ENCODE data around the gene MSL3B.

Gene MSL3B

DNA sequence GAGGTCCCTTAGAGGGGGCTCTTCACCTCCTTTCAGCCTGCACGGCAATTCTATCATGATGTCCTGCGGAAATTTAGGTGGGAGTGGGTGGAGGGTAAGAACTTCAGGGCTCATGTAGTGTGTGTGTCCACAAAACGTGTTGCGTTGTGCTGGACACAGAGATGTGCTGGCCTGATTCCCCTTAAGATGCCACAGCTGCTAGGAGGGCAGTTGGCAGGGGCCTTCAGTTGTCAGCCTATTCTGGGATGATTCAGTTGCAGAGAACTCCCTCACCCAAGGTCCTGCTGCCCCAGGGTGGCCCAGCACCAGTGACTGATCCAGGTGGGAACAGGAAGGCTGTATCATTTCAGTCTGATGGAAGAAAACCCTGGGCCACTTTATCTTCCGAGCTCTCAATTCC, 12.8 kb downstream of the MSL3B start:
- ATAC-seq: no peak
- in situ Hi-C loops (cut with MboI; ENCODE audit: low sequenced_read_pairs in 4 of 4) (no loop called here), intact Hi-C loops (cut with DNase I; ENCODE audit: low total_unique reads) (no loop called here)
- no peaks in the 10 kb centered on the region for H3K36me3 ChIP-seq
- H3K4me1 ChIP-seq: peaks cover 9 to 10% of the 10 kb centered on the region in 2 donors
- TF ChIP-seq, protein P1, sequence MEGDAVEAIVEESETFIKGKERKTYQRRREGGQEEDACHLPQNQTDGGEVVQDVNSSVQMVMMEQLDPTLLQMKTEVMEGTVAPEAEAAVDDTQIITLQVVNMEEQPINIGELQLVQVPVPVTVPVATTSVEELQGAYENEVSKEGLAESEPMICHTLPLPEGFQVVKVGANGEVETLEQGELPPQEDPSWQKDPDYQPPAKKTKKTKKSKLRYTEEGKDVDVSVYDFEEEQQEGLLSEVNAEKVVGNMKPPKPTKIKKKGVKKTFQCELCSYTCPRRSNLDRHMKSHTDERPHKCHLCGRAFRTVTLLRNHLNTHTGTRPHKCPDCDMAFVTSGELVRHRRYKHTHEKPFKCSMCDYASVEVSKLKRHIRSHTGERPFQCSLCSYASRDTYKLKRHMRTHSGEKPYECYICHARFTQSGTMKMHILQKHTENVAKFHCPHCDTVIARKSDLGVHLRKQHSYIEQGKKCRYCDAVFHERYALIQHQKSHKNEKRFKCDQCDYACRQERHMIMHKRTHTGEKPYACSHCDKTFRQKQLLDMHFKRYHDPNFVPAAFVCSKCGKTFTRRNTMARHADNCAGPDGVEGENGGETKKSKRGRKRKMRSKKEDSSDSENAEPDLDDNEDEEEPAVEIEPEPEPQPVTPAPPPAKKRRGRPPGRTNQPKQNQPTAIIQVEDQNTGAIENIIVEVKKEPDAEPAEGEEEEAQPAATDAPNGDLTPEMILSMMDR (IDR thresholded peaks at IDR 0.05 in 4 of 5, conservative IDR thresholded peaks at IDR 0.05 in 1 of 5): no peak
- TF ChIP-seq POLR2A (IDR thresholded peaks at IDR 0.05): no peak
- DNase-seq: no peak
- H3K4me3 ChIP-seq: no peak overlapping the region
- no peaks in the 10 kb centered on the region for H3K9me3 ChIP-seq
- H3K27ac ChIP-seq: no peak overlapping the region
- no peaks in the 10 kb centered on the region for H3K27me3 ChIP-seq

DNA sequence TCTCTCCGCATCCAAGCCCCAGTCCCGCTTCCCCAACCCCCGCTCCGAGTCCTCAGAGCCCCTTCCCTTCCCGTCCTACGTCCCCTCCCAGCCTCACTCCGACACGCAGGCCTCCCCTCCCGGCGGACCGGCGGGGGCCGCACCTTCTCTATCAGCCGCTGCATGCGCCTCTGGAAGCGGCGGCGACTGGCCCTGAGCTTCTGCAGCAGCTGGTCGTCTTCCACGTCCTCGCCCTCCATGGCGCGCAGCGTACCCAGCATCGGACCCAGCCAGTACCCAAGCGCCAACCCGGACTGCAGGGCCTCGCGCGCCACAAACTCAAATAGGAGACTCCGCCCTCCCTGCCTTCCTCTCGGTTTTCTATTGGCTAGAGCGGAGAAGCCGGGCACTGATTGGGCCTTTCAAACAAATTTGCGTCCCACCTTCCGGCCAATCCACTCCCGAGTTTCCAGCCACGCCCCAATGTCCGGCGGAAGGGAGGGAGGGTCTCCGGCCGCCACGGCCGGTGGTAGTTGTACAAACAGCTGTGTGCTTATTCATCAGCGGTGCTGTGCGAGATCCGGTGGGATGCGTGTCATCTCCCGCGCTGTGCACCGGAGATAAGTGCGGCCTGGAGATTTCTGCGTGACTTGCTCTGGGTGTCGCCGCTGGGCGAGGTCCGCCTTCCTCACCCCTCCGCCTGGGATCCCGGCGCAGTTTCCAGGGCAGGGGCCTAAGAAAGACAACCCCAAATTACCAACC, 13.8 kb downstream of the MSL3B start, which contains the start of gene HJURP:
TSS of gene HJURP (minus strand) at position 295 of the 741 bp plus-strand sequence. CDS start at position 260, 35 bp downstream.
- peak; percentile 100 for ATAC-seq
- peak within 1 kb of the TSS; percentile 58 to 76 (median 68) for H3K27ac ChIP-seq
- intact Hi-C loops (cut with DNase I; ENCODE audit: low total_unique reads): no loop called here
- TF ChIP-seq POLR2A (IDR thresholded peaks at IDR 0.05): peak; percentile 30 to 41
- TF ChIP-seq, protein P1 (IDR thresholded peaks at IDR 0.05 in 4 of 5, conservative IDR thresholded peaks at IDR 0.05 in 1 of 5): no peak
- peaks cover 9 to 10% of the 10 kb centered on the region in 2 donors for H3K4me1 ChIP-seq
- H3K9me3 ChIP-seq: no peaks in the 10 kb centered on the region
- no peaks in the 10 kb centered on the region for H3K36me3 ChIP-seq
- H3K4me3 ChIP-seq: peak within 1 kb of the TSS; percentile 67 to 88 (median 81)
- peak; percentile 88 to 89 for DNase-seq
- in situ Hi-C loops (cut with MboI; ENCODE audit: low sequenced_read_pairs in 4 of 4): no loop called here
- H3K27me3 ChIP-seq: no peaks in the 10 kb centered on the region

DNA sequence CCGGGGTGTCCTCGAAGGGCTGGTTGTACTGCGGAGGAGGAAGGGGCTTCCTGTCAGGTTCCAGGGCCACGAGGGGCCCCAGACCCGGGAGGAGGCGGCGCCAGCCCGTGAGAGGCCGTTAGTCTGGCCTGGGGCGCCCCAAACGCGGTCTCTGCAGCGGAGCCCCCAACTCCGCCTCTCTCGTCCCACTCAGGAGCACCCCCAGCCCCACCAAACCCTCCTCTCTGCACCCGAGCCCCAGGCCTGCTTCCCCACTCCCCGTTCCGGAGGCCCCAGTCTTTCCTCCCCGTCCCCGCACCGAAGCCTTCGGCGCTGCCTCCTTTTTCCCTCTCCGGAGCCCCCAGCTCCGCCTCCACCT, 14.3 kb downstream of the MSL3B start:
- peak overlapping the region; percentile 67 to 88 (median 81) for H3K4me3 ChIP-seq

DNA sequence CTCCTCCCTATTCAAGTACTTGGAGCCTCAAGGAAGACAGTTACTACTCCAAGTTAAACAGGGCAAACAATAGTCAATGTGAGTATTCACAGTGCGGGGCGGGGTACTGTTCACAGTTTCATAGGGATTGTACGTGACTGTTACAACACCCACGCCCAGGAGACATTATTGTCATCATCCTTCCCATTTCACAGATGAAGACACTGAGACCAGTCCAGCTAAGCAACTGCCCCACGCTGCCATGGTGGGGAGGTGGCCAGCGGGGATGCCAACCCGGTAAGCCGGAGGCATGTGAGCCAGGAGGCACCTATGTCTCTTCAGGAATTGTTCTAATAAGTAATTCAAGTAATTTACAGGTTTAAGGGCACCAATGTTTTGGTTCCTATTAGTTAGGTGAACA, 14.8 kb downstream of the MSL3B start:
- H3K27me3 ChIP-seq: no peaks in the 10 kb centered on the region
- H3K27ac ChIP-seq: no peak overlapping the region
- H3K9me3 ChIP-seq: no peaks in the 10 kb centered on the region
- H3K36me3 ChIP-seq: no peaks in the 10 kb centered on the region
- H3K4me1 ChIP-seq: peaks cover 9 to 10% of the 10 kb centered on the region in 2 donors
- TF ChIP-seq POLR2A (IDR thresholded peaks at IDR 0.05): no peak
- TF ChIP-seq, protein P1 (IDR thresholded peaks at IDR 0.05 in 4 of 5, conservative IDR thresholded peaks at IDR 0.05 in 1 of 5): no peak
- ATAC-seq: no peak
- intact Hi-C loops (cut with DNase I; ENCODE audit: low total_unique reads): no loop called here
- DNase-seq: no peak
- peak overlapping the region in 1 of 4 donors; percentile 76 for H3K4me3 ChIP-seq
- in situ Hi-C loops (cut with MboI; ENCODE audit: low sequenced_read_pairs in 4 of 4): no loop called here

More for the DNA sequence above, 14.3 kb downstream of the MSL3B start:
- Histone ChIP-seq H3K9me3 (no peaks in the 10 kb centered on the region), H3K4me1 (peaks cover 9 to 10% of the 10 kb centered on the region in 2 donors), H3K36me3 (no peaks in the 10 kb centered on the region), H3K27ac (no peak overlapping the region), H3K27me3 (no peaks in the 10 kb centered on the region)
- ATAC-seq (no peak), DNase-seq (no peak)
- no peak for TF ChIP-seq POLR2A (IDR thresholded peaks at IDR 0.05)
- TF ChIP-seq, protein P1 (IDR thresholded peaks at IDR 0.05 in 4 of 5, conservative IDR thresholded peaks at IDR 0.05 in 1 of 5): no peak
- in situ Hi-C loops (cut with MboI; ENCODE audit: low sequenced_read_pairs in 4 of 4): no loop called here
- intact Hi-C loops (cut with DNase I; ENCODE audit: low total_unique reads): no loop called here
